K562 (cell line): ENCODE measurements around the gene KIF1A. TPM values are rescaled to one million over a fixed set of nuclear protein-coding genes. Genes with fewer than 3 reads are reported as not detected.

ENCODE experiments used
- ATAC-seq: fragments of 200-7000 bp; cut with Tn5 transposase; 3 replicates; pipeline ENCODE4 v1.9.1; 2020; ENCODE audit warnings: moderate library complexity
- BruUV-seq: library from RNA; stranded (reverse); fragments of 400-500 nt; replicated peaks from 2 replicates; lab custom pipeline; 2021; lab: Mats Ljungman, UMichigan
- CTCF ChIA-PET: fragments of 300-600 bp; formaldehyde crosslinking; extraction: SDS; loops from one replicate; lab custom pipeline; 2021; ENCODE audit warnings: low intra/inter-chr PET ratio; lab: Yijun Ruan, JAX
- POLR2A ChIA-PET: fragments of 300-600, 350-650 bp; sonication (Branson Sonifier 250); formaldehyde crosslinking; extraction: SDS; loops from one replicate; lab custom pipeline; 2021; ENCODE audit warnings: antibody characterized with exemption, inconsistent platforms; lab: Yijun Ruan, JAX
- DNase-seq, 4 experiments: peaks; one replicate each; pipeline versions ENCODE4 v3.0.0 to v3.0.0-alpha.2; 2011 to 2018; ENCODE audit warnings: low spot score in 3 of 4, mixed read lengths in 3 of 4; ENCODE audit errors: extremely low read depth in 1 of 4
- FAIRE-seq: peaks from 2 replicates; lab custom pipeline; 2011; peaks lifted over from hg19 to GRCh38; lab: Jason Lieb, UNC
- H2AFZ ChIP-seq: 2 replicates; pipeline ENCODE4 v1.6.0; 2011; ENCODE audit warnings: low read depth, low read length, control low read depth, inconsistent platforms
- H3K27ac ChIP-seq: fragments of 200-600 bp; 3 replicates; pipeline ENCODE4 v1.8.0; 2011; ENCODE audit warnings: low read depth, mild to moderate bottlenecking, control low read depth, inconsistent platforms, low read length, moderate library complexity, mixed read lengths; ENCODE audit errors: extremely low read depth
- H3K27me3 ChIP-seq, 2 experiments: fragments of 300-600 bp in 1 of 2; 2 replicates in 1 of 2; 3 replicates in 1 of 2; pipeline versions ENCODE4 v1.6.0 to v1.8.0; 2011; ENCODE audit warnings: inconsistent platforms in 2 of 2, low read length in 2 of 2, mild to moderate bottlenecking in 1 of 2, mixed read lengths in 1 of 2, moderate library complexity in 1 of 2; ENCODE audit not compliant: control insufficient read depth in 2 of 2, insufficient read depth in 2 of 2
- H3K36me3 ChIP-seq: fragments of 300-600 bp; 3 replicates; pipeline ENCODE4 v1.8.0; 2011; ENCODE audit warnings: mild to moderate bottlenecking, low read length, inconsistent platforms; ENCODE audit not compliant: control insufficient read depth, insufficient read depth
- H3K4me1 ChIP-seq, 2 experiments: fragments of 200-600 bp in 1 of 2; replicated peaks in 1 of 2; 2 replicates in 1 of 2; 3 replicates in 1 of 2; pipeline versions ENCODE4 v1.5.1 to v1.8.0; 2011; ENCODE audit warnings: inconsistent platforms in 2 of 2, low read length in 2 of 2, mild to moderate bottlenecking in 1 of 2, mixed read lengths in 1 of 2, moderate library complexity in 1 of 2; ENCODE audit not compliant: control insufficient read depth in 2 of 2, insufficient read depth in 2 of 2
- H3K4me2 ChIP-seq: 2 replicates; pipeline ENCODE4 v1.6.1; 2011; ENCODE audit warnings: low read length, control low read depth, inconsistent platforms, mixed read lengths; ENCODE audit not compliant: insufficient read depth
- H3K4me3 ChIP-seq: fragments of 200-600 bp; sonication (generic), shearing (Covaris generic); 2 replicates; pipeline ENCODE4 v1.5.1; 2016; ENCODE audit warnings: control low read depth, inconsistent platforms
- H3K79me2 ChIP-seq: fragments of 200-600 bp; 3 replicates; pipeline ENCODE4 v1.8.0; 2011; ENCODE audit warnings: low read length, inconsistent platforms; ENCODE audit not compliant: control insufficient read depth, insufficient read depth
- H3K9ac ChIP-seq, 2 experiments: 2 replicates each; pipeline versions ENCODE4 v1.6.0 to v1.6.1; 2011; ENCODE audit warnings: low read depth in 2 of 2, low read length in 2 of 2, control low read depth in 1 of 2, inconsistent platforms in 1 of 2, mild to moderate bottlenecking in 1 of 2, mixed read lengths in 1 of 2; ENCODE audit not compliant: insufficient read depth in 1 of 2
- H3K9me1 ChIP-seq: one replicate; pipeline ENCODE4 v1.6.0; 2011; ENCODE audit warnings: inconsistent platforms, mild to moderate bottlenecking, low read length, moderate library complexity; ENCODE audit not compliant: control insufficient read depth, insufficient read depth
- H3K9me3 ChIP-seq: replicated peaks from 2 replicates; pipeline ENCODE4 v1.5.1; 2011; ENCODE audit warnings: low read depth, low read length, inconsistent platforms; ENCODE audit not compliant: control insufficient read depth, insufficient read depth
- H4K20me1 ChIP-seq: replicated peaks from 2 replicates; pipeline ENCODE4 v1.6.1; 2011; ENCODE audit warnings: low read length, inconsistent platforms, mixed read lengths; ENCODE audit not compliant: control insufficient read depth, insufficient read depth
- COPS2 ChIP-seq: fragments of 450-650 bp; conservative IDR thresholded peaks from 2 replicates; pipeline ENCODE4 v1.6.1; 2016; ENCODE audit warnings: mild to moderate bottlenecking, moderate library complexity
- JUNB ChIP-seq: fragments of 450-650 bp; formaldehyde crosslinking; conservative IDR thresholded peaks from 2 replicates; pipeline ENCODE4 v1.4.0; 2020; ENCODE audit warnings: mild to moderate bottlenecking
- TAF7 ChIP-seq: fragments of 450-650 bp; IDR thresholded peaks from 2 replicates; pipeline ENCODE4 v1.6.1; 2016; ENCODE audit warnings: missing genetic modification characterization, missing compliant biosample characterization
- WGBS: fragments of 100-300 bp; shearing (Covaris generic); methylation state at CpG from one replicate; pipeline ENCODE4 v1.1.6; 2016; ENCODE audit warnings: low coverage, mixed read lengths; ENCODE audit not compliant: insufficient coverage; ENCODE audit errors: missing lambda C conversion rate; 5-methylcytosine and 5-hydroxymethylcytosine counted together
- in situ Hi-C: fragments of 300-500 bp; cut with MboI; formaldehyde crosslinking; loops from 4 replicates; pipeline ENCODE4 v1.15.0; 2018; ENCODE audit warnings: inconsistent platforms, mixed read lengths
- intact Hi-C: fragments of 100-400 bp; cut with micrococcal nuclease; formaldehyde crosslinking; loops from 2 replicates; pipeline ENCODE4 v1.14.2; 2022
- polyA plus RNA-seq, 8 experiments: library from polyadenylated mRNA; depleted of rRNA in 4 of 8; stranded (reverse) in 5 of 8; unstranded in 3 of 8; fragments of >200 nt; fragmentation: Nextera tagmentation in 2 of 8; fragmentation: Illumina TruSeq in 1 of 8; extraction: Ambion mirVana in 2 of 8; extraction: Trizol in 1 of 8; gene quantifications; 2 replicates each; pipeline versions ENCODE4 v1.2.1 to v1.2.3, GENCODE V29; 2011 to 2014; ENCODE audit warnings: inconsistent platforms in 1 of 8, missing spikeins in 1 of 8
- total RNA-seq, 7 experiments: library from RNA; depleted of rRNA in 6 of 7; stranded (reverse); fragments of >200 nt in 6 of 7; fragmentation: Illumina TruSeq in 2 of 7; extraction: Trizol in 2 of 7; gene quantifications; 2 replicates each; pipeline versions ENCODE4 v1.2.1 to v1.2.3, GENCODE V29; 2011 to 2021; ENCODE audit warnings: low replicate concordance in 1 of 7
- TF ChIP-seq, protein P1 (sequence below): fragments of 450-650 bp; formaldehyde crosslinking; IDR thresholded peaks from 2 replicates; pipeline ENCODE4 v1.4.0; 2020; ENCODE audit warnings: mild to moderate bottlenecking

KIF1A gene
- total and polyA plus RNA-seq, 9 of the 15 experiments (the other 6 are each of a cell fraction or from before 2014, with no cell fraction given): 0.07 to 1.4 (median 0.45) TPM; not detected in 2

DNA sequence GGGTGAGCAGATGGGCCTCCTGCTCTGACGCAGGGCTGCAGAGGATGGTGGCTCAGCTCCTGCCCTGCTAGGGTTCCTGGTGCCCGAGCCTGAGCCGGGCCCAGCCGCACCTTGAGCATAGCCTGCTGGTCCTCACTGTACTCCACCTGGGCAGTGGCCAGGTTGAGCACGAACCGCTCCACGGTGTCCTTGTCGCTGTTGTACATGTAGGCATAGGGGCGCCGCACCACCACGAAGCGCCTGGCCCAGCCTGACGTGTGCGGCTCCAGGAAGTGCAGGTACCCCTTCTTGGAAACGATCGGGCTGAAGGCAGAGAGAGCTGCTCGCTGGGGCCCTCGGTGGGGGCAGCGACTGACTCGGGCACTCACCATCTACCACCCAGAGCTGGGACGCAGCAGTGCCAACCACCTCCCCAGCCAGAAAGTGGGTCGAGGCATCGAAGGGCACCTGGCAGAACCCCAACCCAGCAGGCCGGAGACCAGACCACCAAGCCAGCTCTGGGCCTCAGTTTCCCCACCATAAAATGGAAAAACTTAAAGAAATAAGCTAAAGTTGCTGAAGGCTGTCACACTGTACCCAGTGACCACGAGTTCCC lies 101.0 kb downstream of the KIF1A start:
- BruUV-seq: no TSS peak
- no peak overlapping the region for H3K27ac ChIP-seq
- no peaks in the 10 kb centered on the region for H4K20me1 ChIP-seq
- CTCF ChIA-PET: no interaction called here
- ATAC-seq: no peak
- no peak overlapping the region for H2AFZ ChIP-seq
- H3K36me3 ChIP-seq: no peaks in the 10 kb centered on the region
- H3K9me1 ChIP-seq: no peaks in the 10 kb centered on the region
- H3K9me3 ChIP-seq: no peaks in the 10 kb centered on the region
- WGBS: 0% methylated on average over 21 of the region's 25 CpGs
- in situ Hi-C loops: no loop called here
- no peak overlapping the region for H3K4me3 ChIP-seq
- H3K9ac ChIP-seq: no peak overlapping the region
- POLR2A ChIA-PET: no interaction called here
- TF ChIP-seq, protein P1, sequence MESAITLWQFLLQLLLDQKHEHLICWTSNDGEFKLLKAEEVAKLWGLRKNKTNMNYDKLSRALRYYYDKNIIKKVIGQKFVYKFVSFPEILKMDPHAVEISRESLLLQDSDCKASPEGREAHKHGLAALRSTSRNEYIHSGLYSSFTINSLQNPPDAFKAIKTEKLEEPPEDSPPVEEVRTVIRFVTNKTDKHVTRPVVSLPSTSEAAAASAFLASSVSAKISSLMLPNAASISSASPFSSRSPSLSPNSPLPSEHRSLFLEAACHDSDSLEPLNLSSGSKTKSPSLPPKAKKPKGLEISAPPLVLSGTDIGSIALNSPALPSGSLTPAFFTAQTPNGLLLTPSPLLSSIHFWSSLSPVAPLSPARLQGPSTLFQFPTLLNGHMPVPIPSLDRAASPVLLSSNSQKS (CRISPR knock-in tag): no peak
- TF ChIP-seq JUNB (CRISPR knock-in tag) (no peak), TAF7 (no peak), COPS2 (no peak)
- TF ChIP-seq, all 486 proteins: peak for 0
- DNase-seq (no peak), FAIRE-seq (no peak)
- H3K4me2 ChIP-seq: no peak overlapping the region
- H3K4me1 ChIP-seq: peaks cover 0 to 8% of the 10 kb centered on the region in 2 experiments; a peak in 1 of 5 replicates
- peaks cover 7 to 95% of the 10 kb centered on the region in 2 experiments; a peak in 4 of 5 replicates for H3K27me3 ChIP-seq
- no peaks in the 10 kb centered on the region for H3K79me2 ChIP-seq
- intact Hi-C loops: no loop called here
